Upper lobe of right lung (tissue), 1 donor: Measurements from ENCODE around the gene IL23R. TPM values are rescaled to one million over a fixed set of nuclear protein-coding genes. Genes with fewer than 3 reads are reported as not detected.

Experiments used
- ATAC-seq: fragments of 200-7000 bp; cut with Tn5 transposase; one replicate; pipeline ENCODE4 v1.9.1; 2020; ENCODE audit warnings: mild to moderate bottlenecking, moderate library complexity
- DNase-seq: peaks from one replicate; pipeline ENCODE4 v3.0.0-alpha.2; 2020
- H3K27ac ChIP-seq: fragments of 200-600 bp; one replicate; pipeline ENCODE4 v1.8.0; 2022
- H3K27me3 ChIP-seq: fragments of 200-600 bp; one replicate; pipeline ENCODE4 v1.8.0; 2022; ENCODE audit warnings: mild to moderate bottlenecking
- H3K36me3 ChIP-seq: fragments of 200-600 bp; one replicate; pipeline ENCODE4 v1.8.0; 2022
- H3K4me1 ChIP-seq: fragments of 200-600 bp; one replicate; pipeline ENCODE4 v1.8.0; 2022
- H3K4me3 ChIP-seq: fragments of 200-600 bp; one replicate; pipeline ENCODE4 v1.8.0; 2022; ENCODE audit warnings: mild to moderate bottlenecking
- H3K9me3 ChIP-seq: fragments of 200-600 bp; one replicate; pipeline ENCODE4 v1.8.0; 2022
- intact Hi-C: fragments of 100-400 bp; cut with DNase I; formaldehyde crosslinking; loops from one replicate; pipeline ENCODE4 v1.11.0; 2022
- total RNA-seq: library from RNA; stranded (reverse); fragmentation: NEBNext Ultra II Directional; extraction: Animal tissue kit (Norgen Biotek cat#: 25700); gene quantifications from one replicate; pipeline ENCODE4 v1.2.1, GENCODE V29; 2021
- TF ChIP-seq, protein P1 (sequence below): fragments of 200-600 bp; IDR thresholded peaks from one replicate; pipeline ENCODE4 v1.8.0; 2022; ENCODE audit warnings: antibody characterized with exemption
- donor health status: DM: no; HTN: yes; CAD: no; lungs with severe emphysema.

The IL23R gene
- total RNA-seq, 1 donor from 2014 or later = 0.20 TPM

DNA sequence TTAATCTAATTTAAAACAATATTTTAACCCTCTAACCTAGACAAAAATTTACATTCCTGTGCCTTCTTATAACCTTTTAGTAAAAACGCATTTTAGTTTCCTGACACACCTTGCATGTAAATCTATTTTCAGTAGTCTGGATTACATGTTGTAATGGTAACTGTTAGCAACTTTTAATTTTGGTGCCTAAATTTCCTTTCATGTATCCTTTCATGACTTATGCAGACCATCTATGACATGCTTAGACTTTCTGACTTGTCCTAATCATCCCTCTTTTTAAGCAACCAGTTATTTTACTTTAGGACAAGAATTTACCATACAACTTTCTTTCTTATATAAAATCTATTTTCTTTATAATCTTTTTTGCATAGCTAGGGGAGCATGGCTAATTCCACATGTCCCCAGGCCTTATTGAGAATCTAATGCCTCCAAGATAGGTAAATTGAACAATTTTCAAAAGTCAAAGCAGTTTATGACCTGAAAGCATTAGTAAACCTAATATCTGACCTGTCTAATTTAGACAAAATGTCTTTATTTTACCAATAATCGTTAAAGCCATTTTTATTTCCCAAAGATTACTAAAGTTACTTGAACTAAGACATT is 83.9 kb downstream of the IL23R start:
- ATAC-seq (no peak), DNase-seq (no peak)
- Histone ChIP-seq H3K27me3 (no peaks in the 10 kb centered on the region), H3K9me3 (no peaks in the 10 kb centered on the region), H3K4me1 (no peaks in the 10 kb centered on the region), H3K27ac (no peak overlapping the region), H3K4me3 (no peak overlapping the region), H3K36me3 (no peaks in the 10 kb centered on the region)
- TF ChIP-seq, protein P1, sequence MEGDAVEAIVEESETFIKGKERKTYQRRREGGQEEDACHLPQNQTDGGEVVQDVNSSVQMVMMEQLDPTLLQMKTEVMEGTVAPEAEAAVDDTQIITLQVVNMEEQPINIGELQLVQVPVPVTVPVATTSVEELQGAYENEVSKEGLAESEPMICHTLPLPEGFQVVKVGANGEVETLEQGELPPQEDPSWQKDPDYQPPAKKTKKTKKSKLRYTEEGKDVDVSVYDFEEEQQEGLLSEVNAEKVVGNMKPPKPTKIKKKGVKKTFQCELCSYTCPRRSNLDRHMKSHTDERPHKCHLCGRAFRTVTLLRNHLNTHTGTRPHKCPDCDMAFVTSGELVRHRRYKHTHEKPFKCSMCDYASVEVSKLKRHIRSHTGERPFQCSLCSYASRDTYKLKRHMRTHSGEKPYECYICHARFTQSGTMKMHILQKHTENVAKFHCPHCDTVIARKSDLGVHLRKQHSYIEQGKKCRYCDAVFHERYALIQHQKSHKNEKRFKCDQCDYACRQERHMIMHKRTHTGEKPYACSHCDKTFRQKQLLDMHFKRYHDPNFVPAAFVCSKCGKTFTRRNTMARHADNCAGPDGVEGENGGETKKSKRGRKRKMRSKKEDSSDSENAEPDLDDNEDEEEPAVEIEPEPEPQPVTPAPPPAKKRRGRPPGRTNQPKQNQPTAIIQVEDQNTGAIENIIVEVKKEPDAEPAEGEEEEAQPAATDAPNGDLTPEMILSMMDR = no peak
- intact Hi-C loops = no loop called here

DNA sequence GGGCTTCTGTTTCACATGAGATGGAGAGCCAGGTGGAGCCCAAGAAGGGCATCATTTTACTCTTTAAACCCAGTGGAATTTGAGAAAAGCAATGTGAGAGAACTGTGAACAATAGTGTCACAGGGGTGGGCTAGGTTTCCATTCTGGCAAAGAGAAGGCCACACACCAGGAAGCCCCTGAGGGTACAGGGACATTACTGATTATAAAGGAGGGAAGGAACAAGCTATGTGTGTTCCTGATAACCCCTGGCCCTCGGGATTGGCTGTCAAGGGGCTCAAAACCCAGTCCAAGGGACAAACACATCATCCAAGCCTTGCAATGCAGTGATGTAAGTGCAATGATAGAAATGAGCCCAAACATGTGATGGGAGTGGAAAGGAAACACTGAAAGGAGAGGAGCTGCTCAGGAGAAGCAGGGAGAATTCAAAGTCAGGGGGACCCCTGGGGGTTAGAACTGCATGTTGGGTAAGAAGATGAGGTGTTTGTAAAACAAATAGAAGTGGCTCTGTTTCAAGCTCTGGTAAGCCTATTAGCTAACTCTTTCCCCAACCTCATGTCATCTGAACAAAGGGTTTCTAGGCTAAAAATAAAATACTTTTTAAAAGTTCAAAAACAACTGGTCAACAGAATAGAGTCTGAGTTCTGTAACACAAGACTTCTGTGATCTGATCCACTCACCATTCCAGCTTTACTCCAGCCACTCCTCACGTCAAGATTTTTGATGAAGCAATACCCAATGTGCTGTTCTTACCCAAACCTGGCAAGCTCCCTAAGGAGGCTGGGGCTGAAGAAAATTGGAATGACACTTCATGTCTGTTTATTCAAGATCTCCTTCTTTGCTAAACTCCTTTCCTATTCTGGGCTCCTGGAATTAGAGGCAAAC is 90.3 kb downstream of the IL23R start:
- Histone ChIP-seq H3K27me3 (no peaks in the 10 kb centered on the region), H3K4me3 (no peak overlapping the region), H3K4me1 (no peaks in the 10 kb centered on the region), H3K36me3 (no peaks in the 10 kb centered on the region), H3K9me3 (no peaks in the 10 kb centered on the region), H3K27ac (no peak overlapping the region)
- DNase-seq (no peak), ATAC-seq (peak; percentile 92)
- intact Hi-C loops = no loop called here
- TF ChIP-seq, protein P1 = no peak

DNA sequence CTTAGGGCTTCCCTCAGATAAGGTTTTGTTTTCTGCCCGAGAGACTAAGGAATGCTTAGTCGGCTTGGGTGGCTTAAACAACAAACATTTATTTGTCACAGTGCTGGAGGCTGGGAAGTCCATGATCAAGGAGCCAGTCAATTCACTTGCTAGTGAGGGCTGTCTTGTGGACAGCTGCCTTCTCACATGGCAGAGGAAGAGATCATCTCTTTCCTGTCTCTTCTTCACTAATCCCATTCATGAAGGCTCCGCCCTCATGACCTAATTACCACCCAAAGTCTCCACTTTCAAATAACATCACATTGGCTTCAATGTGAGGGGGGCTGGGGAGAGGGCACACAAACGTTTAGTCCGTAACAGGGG is 90.9 kb downstream of the IL23R start:
- H3K9me3 ChIP-seq = no peaks in the 10 kb centered on the region
- no peaks in the 10 kb centered on the region for H3K36me3 ChIP-seq
- H3K4me3 ChIP-seq = no peak overlapping the region
- intact Hi-C loops = no loop called here
- H3K27me3 ChIP-seq = no peaks in the 10 kb centered on the region
- no peak for ATAC-seq
- no peak for DNase-seq
- H3K27ac ChIP-seq = no peak overlapping the region
- TF ChIP-seq, protein P1 = no peak
- no peaks in the 10 kb centered on the region for H3K4me1 ChIP-seq

DNA sequence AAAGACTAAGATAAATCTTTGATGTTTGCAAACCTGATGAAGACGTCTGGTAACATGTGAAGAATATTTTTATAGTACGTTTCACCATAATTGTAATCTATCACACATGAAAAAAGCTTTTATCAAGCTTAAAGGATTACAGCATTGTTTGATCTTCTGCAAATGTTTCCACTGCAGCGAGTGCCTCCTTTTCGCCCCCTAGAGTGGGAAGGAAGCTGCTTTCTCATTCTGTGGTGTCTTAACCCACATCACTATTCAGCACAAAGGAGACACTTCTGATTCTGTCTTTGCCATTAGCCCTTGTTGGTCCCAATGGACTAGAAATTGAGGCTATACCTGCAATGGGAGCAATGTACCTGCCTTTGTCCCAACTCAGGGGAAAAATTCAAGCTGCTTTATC is 95.4 kb downstream of the IL23R start:
- H3K4me1 ChIP-seq = no peaks in the 10 kb centered on the region
- TF ChIP-seq, protein P1 = peak; percentile 15
- no peak for ATAC-seq
- no peaks in the 10 kb centered on the region for H3K9me3 ChIP-seq
- H3K27ac ChIP-seq = no peak overlapping the region
- no peaks in the 10 kb centered on the region for H3K36me3 ChIP-seq
- no peaks in the 10 kb centered on the region for H3K27me3 ChIP-seq
- no peak overlapping the region for H3K4me3 ChIP-seq
- intact Hi-C loops = no loop called here
- DNase-seq = no peak

DNA sequence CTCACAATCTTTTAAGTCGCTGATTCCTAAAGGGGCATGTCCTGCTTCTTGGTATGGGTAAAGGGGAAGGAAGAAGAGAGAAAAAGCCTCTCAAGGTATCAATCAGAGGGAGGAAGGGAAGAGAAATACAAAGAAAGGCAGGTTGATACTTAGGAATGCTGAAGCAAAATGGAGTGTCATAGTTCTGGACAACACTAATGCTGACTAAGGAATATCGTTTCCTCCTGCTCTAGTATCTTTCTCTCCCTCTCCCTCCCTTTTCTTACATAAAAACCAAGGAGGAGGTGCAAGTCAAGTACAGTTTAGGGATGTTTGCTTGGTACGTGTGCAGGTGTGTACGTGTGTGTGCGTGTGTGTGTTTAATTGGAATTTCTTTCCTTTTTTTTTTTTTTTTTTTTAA is 96.5 kb downstream of the IL23R start:
- Histone ChIP-seq H3K27ac (no peak overlapping the region), H3K36me3 (no peaks in the 10 kb centered on the region), H3K9me3 (no peaks in the 10 kb centered on the region), H3K4me1 (no peaks in the 10 kb centered on the region), H3K27me3 (no peaks in the 10 kb centered on the region), H3K4me3 (no peak overlapping the region)
- TF ChIP-seq, protein P1 = no peak
- intact Hi-C loops = no loop called here
- DNase-seq (no peak), ATAC-seq (no peak)
